Measurements from ENCODE around the gene RYR3.

- TF ChIP-seq CTCF (IDR thresholded peaks at IDR 0.05 in 2 of 3, conservative IDR thresholded peaks at IDR 0.05 in 1 of 3; ENCODE audit: control insufficient read depth in 2 of 3, extremely low read depth in 1 of 3, insufficient read depth in 1 of 3, low read depth in 3 of 3, low read length in 3 of 3) (no peak), JUND (IDR thresholded peaks at IDR 0.05; ENCODE audit: low read depth, low read length) (no peak), EZH2 (IDR thresholded peaks at IDR 0.05; ENCODE audit: borderline replicate concordance, control insufficient read depth, low read depth, low read length) (no peak), POLR2A (IDR thresholded peaks at IDR 0.05; ENCODE audit: low read depth, low read length) (no peak), WRNIP1 (IDR thresholded peaks at IDR 0.05; ENCODE audit: borderline replicate concordance, low read depth, low read length) (no peak)
Observed at GRCh38 chr15:33298631-33299030, 12.1 kb upstream of the RYR3 start.
